Measurements from ENCODE around the gene TUBGCP2. TPM values are rescaled to one million over a fixed set of nuclear protein-coding genes. Genes with fewer than 3 reads are reported as not detected.
A peak's percentile ranks its signal among the peaks of the same experiment; 100 is the strongest.

The TUBGCP2 gene
- total and polyA plus RNA-seq, 9 of the 15 experiments (the other 6 are each of a cell fraction or from before 2014, with no cell fraction given) = 4.3 to 56.6 (median 28.4) TPM

DNA sequence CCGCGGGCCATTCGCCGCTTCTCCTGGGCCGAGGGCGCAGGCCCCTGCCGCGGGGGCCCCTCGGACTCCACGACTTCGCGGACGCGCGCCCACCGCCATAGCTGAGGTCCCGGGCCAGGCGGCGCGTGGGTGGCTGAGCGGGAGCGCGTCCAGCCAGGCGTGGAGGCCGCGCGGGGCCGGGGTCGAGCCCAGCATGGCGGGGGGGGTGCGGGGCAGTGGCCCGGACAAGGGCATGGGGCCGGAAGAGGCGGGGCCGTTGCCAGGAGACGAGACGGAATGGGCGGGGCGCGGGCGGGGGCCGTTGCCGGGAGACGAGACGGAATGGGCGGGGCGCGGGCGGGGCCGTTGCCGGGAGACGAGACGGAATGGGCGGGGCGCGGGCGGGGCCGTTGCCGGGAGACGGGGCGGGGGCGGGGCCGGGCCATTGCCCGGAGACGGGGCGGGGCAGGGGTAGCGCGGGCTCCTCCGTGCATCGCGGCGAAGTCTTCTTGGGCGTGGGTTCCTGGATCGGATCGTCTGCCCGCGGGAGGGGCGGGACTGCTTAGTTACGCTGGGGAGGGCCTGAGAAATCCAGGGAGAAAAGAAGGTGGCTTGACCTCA, 46.8 kb downstream of the TUBGCP2 start (continued):
- TF ChIP-seq, protein P1, sequence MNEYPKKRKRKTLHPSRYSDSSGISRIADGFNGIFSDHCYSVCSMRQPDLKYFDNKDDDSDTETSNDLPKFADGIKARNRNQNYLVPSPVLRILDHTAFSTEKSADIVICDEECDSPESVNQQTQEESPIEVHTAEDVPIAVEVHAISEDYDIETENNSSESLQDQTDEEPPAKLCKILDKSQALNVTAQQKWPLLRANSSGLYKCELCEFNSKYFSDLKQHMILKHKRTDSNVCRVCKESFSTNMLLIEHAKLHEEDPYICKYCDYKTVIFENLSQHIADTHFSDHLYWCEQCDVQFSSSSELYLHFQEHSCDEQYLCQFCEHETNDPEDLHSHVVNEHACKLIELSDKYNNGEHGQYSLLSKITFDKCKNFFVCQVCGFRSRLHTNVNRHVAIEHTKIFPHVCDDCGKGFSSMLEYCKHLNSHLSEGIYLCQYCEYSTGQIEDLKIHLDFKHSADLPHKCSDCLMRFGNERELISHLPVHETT (CRISPR knock-in tag; conservative IDR thresholded peaks at IDR 0.05 in 1 of 2, IDR thresholded peaks at IDR 0.05 in 1 of 2) = 0 out of 4 replicates have a peak, but pooled peaks of 1 of the 2 experiments have one; percentile 20
- TF ChIP-seq POLR2B (IDR thresholded peaks at IDR 0.05; ENCODE audit: low read depth, partially characterized antibody) (no peak), NELFE (IDR thresholded peaks at IDR 0.05; ENCODE audit: insufficient read depth, insufficient read length) (no peak), ZBTB1 (CRISPR knock-in tag; IDR thresholded peaks at IDR 0.05; ENCODE audit: borderline replicate concordance, low read depth) (no peak), TEAD4 (IDR thresholded peaks at IDR 0.05; ENCODE audit: low read length) (no peak), TEAD4 (CRISPR knock-in tag; IDR thresholded peaks at IDR 0.05; ENCODE audit: borderline replicate concordance) (no peak), RBM34 (IDR thresholded peaks at IDR 0.05; ENCODE audit: borderline replicate concordance, insufficient read depth, low read length) (no peak), MAZ (CRISPR knock-in tag; conservative IDR thresholded peaks at IDR 0.05 in 1 of 2, IDR thresholded peaks at IDR 0.05 in 1 of 2) (peak; percentile 33 to 48; a peak in 2 of 4 replicates), RUNX1 (IDR thresholded peaks at IDR 0.05; ENCODE audit: low read depth) (no peak), HLTF (IDR thresholded peaks at IDR 0.05) (no peak)
- TF ChIP-seq, protein P2, sequence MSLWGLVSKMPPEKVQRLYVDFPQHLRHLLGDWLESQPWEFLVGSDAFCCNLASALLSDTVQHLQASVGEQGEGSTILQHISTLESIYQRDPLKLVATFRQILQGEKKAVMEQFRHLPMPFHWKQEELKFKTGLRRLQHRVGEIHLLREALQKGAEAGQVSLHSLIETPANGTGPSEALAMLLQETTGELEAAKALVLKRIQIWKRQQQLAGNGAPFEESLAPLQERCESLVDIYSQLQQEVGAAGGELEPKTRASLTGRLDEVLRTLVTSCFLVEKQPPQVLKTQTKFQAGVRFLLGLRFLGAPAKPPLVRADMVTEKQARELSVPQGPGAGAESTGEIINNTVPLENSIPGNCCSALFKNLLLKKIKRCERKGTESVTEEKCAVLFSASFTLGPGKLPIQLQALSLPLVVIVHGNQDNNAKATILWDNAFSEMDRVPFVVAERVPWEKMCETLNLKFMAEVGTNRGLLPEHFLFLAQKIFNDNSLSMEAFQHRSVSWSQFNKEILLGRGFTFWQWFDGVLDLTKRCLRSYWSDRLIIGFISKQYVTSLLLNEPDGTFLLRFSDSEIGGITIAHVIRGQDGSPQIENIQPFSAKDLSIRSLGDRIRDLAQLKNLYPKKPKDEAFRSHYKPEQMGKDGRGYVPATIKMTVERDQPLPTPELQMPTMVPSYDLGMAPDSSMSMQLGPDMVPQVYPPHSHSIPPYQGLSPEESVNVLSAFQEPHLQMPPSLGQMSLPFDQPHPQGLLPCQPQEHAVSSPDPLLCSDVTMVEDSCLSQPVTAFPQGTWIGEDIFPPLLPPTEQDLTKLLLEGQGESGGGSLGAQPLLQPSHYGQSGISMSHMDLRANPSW (CRISPR knock-in tag; IDR thresholded peaks at IDR 0.05) = no peak
- TF ChIP-seq, protein P3, sequence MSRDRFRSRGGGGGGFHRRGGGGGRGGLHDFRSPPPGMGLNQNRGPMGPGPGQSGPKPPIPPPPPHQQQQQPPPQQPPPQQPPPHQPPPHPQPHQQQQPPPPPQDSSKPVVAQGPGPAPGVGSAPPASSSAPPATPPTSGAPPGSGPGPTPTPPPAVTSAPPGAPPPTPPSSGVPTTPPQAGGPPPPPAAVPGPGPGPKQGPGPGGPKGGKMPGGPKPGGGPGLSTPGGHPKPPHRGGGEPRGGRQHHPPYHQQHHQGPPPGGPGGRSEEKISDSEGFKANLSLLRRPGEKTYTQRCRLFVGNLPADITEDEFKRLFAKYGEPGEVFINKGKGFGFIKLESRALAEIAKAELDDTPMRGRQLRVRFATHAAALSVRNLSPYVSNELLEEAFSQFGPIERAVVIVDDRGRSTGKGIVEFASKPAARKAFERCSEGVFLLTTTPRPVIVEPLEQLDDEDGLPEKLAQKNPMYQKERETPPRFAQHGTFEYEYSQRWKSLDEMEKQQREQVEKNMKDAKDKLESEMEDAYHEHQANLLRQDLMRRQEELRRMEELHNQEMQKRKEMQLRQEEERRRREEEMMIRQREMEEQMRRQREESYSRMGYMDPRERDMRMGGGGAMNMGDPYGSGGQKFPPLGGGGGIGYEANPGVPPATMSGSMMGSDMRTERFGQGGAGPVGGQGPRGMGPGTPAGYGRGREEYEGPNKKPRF (IDR thresholded peaks at IDR 0.05; ENCODE audit: low read depth, low read length) = no peak
- TF ChIP-seq, protein P4, sequence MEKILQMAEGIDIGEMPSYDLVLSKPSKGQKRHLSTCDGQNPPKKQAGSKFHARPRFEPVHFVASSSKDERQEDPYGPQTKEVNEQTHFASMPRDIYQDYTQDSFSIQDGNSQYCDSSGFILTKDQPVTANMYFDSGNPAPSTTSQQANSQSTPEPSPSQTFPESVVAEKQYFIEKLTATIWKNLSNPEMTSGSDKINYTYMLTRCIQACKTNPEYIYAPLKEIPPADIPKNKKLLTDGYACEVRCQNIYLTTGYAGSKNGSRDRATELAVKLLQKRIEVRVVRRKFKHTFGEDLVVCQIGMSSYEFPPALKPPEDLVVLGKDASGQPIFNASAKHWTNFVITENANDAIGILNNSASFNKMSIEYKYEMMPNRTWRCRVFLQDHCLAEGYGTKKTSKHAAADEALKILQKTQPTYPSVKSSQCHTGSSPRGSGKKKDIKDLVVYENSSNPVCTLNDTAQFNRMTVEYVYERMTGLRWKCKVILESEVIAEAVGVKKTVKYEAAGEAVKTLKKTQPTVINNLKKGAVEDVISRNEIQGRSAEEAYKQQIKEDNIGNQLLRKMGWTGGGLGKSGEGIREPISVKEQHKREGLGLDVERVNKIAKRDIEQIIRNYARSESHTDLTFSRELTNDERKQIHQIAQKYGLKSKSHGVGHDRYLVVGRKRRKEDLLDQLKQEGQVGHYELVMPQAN (IDR thresholded peaks at IDR 0.05; ENCODE audit: borderline replicate concordance) = no peak
- TF ChIP-seq, protein P5, sequence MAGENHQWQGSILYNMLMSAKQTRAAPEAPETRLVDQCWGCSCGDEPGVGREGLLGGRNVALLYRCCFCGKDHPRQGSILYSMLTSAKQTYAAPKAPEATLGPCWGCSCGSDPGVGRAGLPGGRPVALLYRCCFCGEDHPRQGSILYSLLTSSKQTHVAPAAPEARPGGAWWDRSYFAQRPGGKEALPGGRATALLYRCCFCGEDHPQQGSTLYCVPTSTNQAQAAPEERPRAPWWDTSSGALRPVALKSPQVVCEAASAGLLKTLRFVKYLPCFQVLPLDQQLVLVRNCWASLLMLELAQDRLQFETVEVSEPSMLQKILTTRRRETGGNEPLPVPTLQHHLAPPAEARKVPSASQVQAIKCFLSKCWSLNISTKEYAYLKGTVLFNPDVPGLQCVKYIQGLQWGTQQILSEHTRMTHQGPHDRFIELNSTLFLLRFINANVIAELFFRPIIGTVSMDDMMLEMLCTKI (IDR thresholded peaks at IDR 0.05; ENCODE audit: partially characterized antibody) = no peak
- TF ChIP-seq, protein P6, sequence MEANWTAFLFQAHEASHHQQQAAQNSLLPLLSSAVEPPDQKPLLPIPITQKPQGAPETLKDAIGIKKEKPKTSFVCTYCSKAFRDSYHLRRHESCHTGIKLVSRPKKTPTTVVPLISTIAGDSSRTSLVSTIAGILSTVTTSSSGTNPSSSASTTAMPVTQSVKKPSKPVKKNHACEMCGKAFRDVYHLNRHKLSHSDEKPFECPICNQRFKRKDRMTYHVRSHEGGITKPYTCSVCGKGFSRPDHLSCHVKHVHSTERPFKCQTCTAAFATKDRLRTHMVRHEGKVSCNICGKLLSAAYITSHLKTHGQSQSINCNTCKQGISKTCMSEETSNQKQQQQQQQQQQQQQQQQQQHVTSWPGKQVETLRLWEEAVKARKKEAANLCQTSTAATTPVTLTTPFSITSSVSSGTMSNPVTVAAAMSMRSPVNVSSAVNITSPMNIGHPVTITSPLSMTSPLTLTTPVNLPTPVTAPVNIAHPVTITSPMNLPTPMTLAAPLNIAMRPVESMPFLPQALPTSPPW (CRISPR knock-in tag; IDR thresholded peaks at IDR 0.05) = peak; percentile 94
